ENCODE measurements around the gene OR6J1.

DNA sequence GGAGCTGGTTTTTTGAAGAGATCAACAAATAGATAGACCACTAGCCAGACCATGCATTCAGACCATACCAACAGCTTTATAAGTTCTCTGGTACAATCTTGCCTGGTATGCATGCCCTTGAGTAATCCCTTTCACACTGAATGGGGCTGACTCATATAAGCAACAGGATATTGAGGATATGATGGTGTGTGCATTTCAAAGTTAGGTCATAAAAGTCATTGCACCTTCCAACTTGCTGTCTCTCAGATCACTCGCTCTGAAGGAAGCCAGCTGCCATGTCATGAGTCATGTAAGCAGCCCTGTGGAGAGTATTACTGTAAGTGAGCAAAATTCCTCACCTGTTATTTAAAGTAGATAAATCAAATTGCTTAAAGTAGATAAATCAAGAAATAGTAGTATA lies 45.0 kb upstream of the OR6J1 start:
- TF ChIP-seq POLR2A (IDR thresholded peaks at IDR 0.05) = no peak
- TF ChIP-seq, protein P1, sequence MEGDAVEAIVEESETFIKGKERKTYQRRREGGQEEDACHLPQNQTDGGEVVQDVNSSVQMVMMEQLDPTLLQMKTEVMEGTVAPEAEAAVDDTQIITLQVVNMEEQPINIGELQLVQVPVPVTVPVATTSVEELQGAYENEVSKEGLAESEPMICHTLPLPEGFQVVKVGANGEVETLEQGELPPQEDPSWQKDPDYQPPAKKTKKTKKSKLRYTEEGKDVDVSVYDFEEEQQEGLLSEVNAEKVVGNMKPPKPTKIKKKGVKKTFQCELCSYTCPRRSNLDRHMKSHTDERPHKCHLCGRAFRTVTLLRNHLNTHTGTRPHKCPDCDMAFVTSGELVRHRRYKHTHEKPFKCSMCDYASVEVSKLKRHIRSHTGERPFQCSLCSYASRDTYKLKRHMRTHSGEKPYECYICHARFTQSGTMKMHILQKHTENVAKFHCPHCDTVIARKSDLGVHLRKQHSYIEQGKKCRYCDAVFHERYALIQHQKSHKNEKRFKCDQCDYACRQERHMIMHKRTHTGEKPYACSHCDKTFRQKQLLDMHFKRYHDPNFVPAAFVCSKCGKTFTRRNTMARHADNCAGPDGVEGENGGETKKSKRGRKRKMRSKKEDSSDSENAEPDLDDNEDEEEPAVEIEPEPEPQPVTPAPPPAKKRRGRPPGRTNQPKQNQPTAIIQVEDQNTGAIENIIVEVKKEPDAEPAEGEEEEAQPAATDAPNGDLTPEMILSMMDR (IDR thresholded peaks at IDR 0.05) = no peak
